GM18870 (cell line): ENCODE data around the gene CLASRP.

Source experiments
- ATAC-seq: cut with Tn5 transposase; IDR thresholded peaks from one replicate; pipeline ENCODE4 v1.9.1; 2021; ENCODE audit warnings: moderate library complexity; ENCODE audit not compliant: unreplicated experiment

CLASRP gene

GRCh38 chr19:45079063-45079910 is 40.4 kb downstream of the CLASRP start, which contains the start of gene GEMIN7:
TSS of gene GEMIN7 (plus strand) at chr19:45079260. CDS start at chr19:45090115, 10,855 bp downstream.
- no peak for ATAC-seq

- no peak for ATAC-seq
These were observed 41.1 kb downstream of the CLASRP start for GRCh38 chr19:45079911-45080370.

GRCh38 chr19:45082170-45082569 is 43.3 kb downstream of the CLASRP start:
- ATAC-seq: no peak

DNA sequence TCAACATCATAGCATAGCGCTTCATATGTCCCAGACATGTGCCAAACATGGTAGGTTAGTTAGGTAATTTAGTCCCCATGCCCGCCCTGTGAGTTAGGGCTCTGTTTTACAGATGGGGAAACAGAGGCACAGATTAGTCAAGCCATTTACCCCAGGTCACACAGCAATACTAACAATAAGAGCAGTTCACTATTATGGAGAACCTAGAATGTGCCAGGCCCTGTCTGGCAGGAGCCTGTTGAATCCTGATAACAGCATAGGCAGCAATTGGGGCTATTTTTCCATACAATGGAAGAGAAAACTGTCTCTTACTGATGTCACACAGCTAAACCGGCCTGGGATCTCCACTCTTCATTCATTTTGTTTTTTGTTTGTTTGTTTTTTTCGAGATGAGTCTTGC is 47.6 kb downstream of the CLASRP start:
- no peak for ATAC-seq

- no peak for ATAC-seq
These were observed 48.7 kb downstream of the CLASRP start for GRCh38 chr19:45087531-45087930.

- no peak for ATAC-seq
These were observed 51.2 kb downstream of the CLASRP start for GRCh38 chr19:45090034-45090433.

DNA sequence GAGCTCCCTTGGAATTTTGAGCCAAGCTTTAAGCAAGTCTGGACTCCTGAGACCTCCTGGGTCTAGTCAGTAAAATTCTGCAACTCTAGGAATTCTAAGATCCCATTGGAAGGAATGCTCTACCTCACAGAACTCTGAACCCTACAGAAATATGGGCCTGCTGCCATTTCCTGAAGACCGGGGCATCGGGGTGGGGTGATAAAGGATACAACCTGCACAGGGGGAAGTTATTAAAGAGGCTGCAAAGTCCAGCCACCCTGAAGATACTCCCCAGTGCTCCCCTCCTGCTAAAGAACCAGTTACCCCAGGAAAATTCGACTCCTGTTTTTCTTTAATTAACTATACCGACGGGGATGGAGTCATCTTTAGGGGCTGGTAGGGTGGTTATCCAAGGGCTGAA is 51.8 kb downstream of the CLASRP start:
- ATAC-seq: no peak

DNA sequence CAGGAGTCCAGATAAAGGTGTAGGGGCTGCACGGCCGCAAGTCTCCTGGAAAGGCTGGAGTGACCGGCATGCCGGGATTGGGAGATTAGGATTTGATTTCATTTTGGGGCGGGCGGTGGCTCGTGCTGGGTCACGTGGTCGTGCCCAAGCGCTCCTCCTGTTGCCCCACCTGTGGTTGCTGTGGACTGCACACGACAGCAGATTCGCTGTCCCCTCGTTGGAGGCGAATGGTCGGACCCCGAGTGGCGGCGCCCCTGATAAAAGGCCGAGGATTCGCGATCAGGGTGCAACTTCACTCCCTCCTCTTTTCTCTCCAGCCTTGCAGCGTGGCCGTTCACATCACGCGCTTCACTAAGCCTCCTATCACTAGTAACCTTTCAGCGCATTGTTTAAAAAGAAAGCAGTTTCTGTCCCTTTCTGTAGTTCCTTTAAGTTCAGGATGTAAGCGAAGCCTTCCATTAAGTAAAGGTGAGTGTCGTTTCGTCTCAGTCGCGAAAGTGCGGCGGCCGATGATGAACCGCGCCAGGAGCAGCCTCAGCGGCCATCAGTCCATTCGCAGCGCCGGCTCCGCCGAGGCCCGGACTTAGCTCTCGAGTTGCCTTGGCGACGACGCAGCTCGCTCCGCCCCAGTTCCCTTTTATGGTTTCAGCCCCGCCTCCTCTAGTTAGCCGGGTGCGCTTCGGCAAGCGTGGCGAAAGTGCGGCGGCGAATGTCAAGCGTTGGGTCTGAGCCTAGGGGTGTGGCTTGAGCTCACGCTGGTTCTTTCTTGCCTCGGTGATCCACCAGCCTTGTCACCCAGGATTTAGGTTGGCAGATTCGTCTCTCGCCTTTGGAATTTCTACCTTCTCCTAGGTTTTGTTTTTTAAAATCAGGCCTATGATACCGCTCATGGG is 52.4 kb downstream of the CLASRP start:
- ATAC-seq: peak; percentile 48

DNA sequence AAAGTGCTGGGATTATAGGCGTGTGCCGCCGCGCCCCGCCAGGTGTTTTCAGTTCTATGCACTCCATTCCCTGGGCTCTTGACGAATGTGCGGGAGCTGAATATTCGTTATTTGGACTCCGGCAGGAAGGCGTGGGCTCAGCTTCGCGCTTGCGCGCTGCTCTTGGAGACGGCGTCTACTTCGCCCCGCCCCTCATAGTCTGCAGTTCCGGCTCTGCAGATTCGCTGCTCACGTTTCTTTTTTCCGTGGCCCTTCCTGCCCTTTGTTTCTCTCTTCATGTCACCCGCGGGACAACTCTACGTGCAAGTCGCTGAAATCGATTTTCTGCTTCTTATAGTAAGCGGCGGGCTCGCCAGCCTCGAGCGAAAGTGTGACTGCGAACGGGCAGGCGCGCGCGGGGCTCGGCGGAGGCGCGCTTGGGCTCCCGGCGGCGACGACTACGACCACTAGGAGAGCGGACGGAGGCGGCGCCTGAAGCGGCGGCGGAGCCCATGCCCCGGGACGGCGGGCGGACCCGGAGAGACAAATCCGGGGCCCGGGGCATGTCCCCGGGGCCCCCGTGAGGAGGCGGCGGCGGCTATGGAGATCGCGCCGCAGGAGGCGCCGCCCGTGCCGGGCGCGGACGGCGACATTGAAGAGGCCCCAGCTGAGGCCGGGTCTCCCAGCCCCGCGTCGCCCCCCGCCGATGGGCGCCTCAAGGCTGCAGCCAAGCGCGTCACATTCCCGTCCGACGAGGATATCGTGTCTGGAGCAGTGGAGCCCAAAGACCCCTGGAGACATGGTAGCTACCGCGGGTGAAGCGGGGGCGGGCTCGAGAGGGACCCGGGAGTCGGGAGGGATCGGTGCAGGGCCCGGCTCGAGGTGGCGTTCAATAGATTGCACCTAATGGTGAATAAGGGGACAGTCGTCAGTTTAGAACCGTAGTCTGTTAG is 54.2 kb downstream of the CLASRP start, which contains the start of gene PPP1R37:
PPP1R37 (plus strand) TSS at position 433 of the 932 bp plus-strand sequence; CDS start at position 580, 147 bp downstream.
- peak; percentile 54 for ATAC-seq

- ATAC-seq: no peak
These were observed 55.3 kb downstream of the CLASRP start for GRCh38 chr19:45094137-45094536.

- ATAC-seq: no peak
These were observed 55.9 kb downstream of the CLASRP start for GRCh38 chr19:45094707-45095106.

- no peak for ATAC-seq
These were observed 56.9 kb downstream of the CLASRP start for GRCh38 chr19:45095496-45096413.

DNA sequence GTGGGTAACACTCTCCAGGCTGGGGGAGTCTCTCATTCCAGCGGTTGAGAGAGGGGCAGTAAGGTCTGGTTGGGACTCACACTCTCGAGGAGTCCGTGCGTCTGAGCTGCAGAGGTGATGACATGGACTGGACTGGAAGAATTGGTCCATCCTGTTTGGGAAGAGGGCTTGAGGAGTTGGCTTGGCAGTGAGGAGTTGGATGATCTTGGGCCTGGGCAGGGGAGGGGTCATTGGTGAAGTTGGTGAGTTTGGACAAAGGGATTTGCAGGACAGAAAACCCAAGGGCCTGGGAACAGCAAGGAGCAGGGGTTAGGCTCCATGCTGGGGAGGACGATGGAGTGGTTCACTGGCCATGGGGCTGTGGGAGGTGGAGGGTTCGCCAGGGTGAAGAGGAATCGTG is 57.9 kb downstream of the CLASRP start:
- no peak for ATAC-seq

- no peak for ATAC-seq
These were observed 58.6 kb downstream of the CLASRP start for GRCh38 chr19:45097450-45097775.

DNA sequence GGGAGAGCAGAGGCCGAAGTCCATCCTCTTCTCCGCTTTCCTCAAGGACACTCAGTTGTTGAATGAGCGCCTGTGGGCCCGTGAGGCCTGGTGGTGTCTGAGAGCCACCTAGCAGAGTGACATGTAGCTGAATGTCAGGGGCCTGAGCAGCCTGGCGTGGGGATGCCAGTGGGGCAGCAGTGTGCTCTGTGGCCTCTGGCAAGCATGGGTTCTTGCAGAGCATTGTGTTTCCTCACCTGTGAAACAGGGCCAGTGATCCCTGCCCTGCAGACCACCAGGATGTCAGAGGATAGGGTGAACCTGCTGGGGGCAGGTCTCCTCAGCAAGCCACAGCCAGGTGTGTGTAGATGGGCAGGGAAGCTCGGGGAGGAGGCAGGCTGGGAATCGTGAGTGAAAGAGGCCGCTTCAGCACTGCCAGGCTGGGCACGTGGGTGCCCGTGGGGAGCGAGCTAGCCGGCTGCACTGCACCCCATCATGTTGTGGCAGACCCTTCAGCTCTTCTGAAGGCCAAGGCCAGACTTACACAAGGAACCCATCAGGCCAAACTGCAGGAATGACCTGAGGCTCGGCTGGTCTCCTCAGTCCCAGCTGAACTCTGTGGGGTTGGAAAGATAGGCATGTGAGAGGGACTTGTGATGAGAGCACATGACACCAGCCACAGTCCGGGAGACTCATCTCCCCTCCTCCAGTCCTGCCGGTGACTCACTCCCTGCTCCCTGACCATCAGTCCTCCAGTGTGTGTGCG is 59.1 kb downstream of the CLASRP start:
- ATAC-seq: no peak

- ATAC-seq: no peak
These were observed 59.9 kb downstream of the CLASRP start for GRCh38 chr19:45098521-45099466.

DNA sequence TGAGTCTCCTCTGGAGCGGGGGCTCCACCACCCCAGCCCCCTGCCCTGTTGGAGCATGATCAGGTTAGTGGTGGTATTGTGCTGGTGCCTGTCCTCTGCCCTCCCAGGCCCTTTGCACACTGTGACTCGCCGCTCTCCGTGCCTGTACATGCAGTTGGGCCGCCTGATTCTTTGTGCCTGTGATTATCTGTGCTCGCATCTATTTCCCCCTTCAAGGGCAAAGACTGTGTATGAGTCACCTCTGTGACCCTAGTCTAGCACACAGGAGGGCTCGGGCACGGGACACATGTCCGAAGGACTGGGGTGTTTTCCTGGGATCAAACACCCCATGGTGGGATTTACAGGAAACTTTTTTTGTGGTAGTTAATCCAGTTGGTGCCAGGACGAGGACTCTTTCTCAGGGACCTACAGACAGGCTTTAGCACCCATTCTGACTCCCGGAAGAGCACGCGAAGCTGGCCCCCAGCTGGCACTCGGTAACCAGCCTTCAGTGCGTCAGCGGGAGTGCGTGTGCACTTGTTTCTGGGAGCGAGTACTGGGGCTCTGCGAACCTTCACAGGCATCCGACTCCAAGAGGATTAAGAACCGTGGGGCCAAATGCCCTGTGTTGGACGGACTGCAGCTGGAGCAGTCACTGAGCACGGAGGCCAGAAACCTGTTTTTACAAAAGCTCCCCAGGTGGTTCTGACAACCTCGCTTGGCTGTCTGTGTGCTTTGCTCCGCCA is 60.8 kb downstream of the CLASRP start:
- no peak for ATAC-seq
